Erythroblast (primary cell): ENCODE measurements around the gene DDX53.

Experiments
- GATA1 ChIP-seq: IDR thresholded peaks from 2 replicates; pipeline ENCODE4 v1.6.1; 2011; ENCODE audit warnings: low read depth, mild to moderate bottlenecking, control low read depth, low read length, moderate library complexity
- POLR2A ChIP-seq: IDR thresholded peaks from 2 replicates; pipeline ENCODE4 v1.6.1; 2011; ENCODE audit warnings: mild to moderate bottlenecking, low read length

DNA sequence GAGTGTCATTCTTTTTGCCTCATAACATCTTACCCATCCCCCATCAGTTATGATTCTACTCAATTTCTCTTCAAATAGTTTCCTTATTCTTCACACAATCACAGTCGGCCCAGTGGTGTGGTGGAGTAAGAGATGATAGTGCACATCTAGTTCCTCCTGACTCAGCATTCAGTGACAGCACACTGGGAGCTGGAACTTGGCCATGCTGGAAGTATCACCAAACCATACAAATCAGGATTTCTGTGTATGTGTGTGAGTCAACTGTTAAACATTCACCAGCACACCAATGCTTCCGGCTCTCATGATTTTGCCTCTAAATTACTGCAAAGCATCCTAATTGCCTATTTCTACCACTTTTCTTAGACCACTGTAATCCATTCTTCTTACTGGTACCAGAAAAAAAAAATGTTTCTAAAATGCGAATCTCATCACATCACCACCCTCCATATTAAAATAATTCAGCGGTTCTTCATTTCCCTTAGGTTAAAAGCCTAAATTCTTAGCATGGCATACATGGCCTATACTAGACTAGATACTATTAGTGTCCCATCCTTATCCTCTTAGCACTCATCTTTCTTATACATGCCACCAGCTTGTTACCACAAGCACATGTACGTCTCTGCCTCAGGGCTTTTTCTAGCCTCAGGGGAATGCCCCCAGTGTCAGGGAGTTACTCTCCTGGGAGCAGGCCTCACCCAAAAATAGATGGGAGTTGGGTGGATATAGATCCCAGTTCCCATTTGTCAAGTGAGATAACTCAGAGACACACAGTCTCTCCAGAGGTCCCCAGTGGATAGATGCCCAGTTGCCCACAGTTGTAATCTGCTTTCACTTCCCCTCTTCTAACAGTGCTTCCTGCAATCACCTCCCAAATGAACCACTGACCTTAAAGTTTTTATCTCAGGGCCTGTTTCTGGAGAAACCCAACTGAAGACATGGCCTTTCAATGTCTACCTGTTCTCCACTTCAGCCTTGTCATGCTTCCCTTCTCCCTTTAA is 49.2 kb upstream of the DDX53 start:
- TF ChIP-seq POLR2A (no peak), GATA1 (no peak)
